Mesothelial cell of epicardium (in vitro differentiated cells): ENCODE results near the gene PAM. TPM values are rescaled to one million over a fixed set of nuclear protein-coding genes. Genes with fewer than 3 reads are reported as not detected.

ENCODE experiments used
- DNase-seq, 2 experiments: peaks; one replicate each; pipeline ENCODE4 v3.0.0; 2021; ENCODE audit warnings: low spot score in 2 of 2; ENCODE audit not compliant: unreplicated experiment in 2 of 2
- H3K27ac Mint-ChIP-seq: 2 replicates; pipeline ENCODE4 v1.8.0; 2021; ENCODE audit warnings: mixed read lengths
- H3K27me3 Mint-ChIP-seq: 2 replicates; pipeline ENCODE4 v1.8.0; 2021; ENCODE audit warnings: low read depth, mixed read lengths
- H3K36me3 Mint-ChIP-seq: 2 replicates; pipeline ENCODE4 v1.8.0; 2021; ENCODE audit warnings: mixed read lengths
- H3K4me1 Mint-ChIP-seq: 2 replicates; pipeline ENCODE4 v1.8.0; 2021; ENCODE audit warnings: mixed read lengths
- H3K4me3 Mint-ChIP-seq: 2 replicates; pipeline ENCODE4 v1.8.0; 2021; ENCODE audit warnings: mild to moderate bottlenecking, moderate library complexity, mixed read lengths
- H3K9me3 Mint-ChIP-seq: 2 replicates; pipeline ENCODE4 v1.8.0; 2021; ENCODE audit warnings: mixed read lengths
- total RNA-seq: library from RNA; stranded (reverse); gene quantifications from 3 replicates; pipeline ENCODE4 v1.2.1, GENCODE V29; 2021
- TF ChIP-seq, protein P1 (sequence below): fragments of 200-600 bp; sonication (generic); IDR thresholded peaks from one replicate; pipeline ENCODE4 v1.5.0; 2021; ENCODE audit warnings: antibody characterized with exemption; ENCODE audit not compliant: unreplicated experiment

The PAM gene
- total RNA-seq, 1 donor from 2014 or later, result 94.3 TPM

DNA sequence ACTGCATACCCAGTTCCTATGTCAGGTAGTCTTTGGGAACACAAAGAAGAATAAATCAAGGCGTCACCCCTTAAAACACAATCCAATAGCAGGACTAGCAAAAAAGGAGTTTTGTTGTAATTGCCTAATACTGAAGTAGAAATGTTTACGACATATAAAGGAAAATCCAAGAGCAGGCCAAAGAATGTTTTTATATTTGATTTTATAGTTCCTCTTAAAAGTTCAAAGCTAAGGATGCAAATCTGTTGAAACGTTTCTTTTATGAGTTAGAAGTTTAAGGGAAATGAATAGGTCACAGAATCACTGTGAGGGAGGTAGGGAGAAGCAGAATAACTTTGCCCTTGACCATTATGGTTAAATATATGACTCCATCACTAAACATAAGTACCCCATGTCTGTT is 136.1 kb downstream of the PAM start:
- DNase-seq, result no peak
- Mint-ChIP-seq H3K4me3 (no peak overlapping the region), H3K9me3 (no peaks in the 10 kb centered on the region), H3K36me3 (no peaks in the 10 kb centered on the region), H3K4me1 (peaks cover 2% of the 10 kb centered on the region), H3K27me3 (no peaks in the 10 kb centered on the region), H3K27ac (peak overlapping the region; percentile 26)
- TF ChIP-seq, protein P1, sequence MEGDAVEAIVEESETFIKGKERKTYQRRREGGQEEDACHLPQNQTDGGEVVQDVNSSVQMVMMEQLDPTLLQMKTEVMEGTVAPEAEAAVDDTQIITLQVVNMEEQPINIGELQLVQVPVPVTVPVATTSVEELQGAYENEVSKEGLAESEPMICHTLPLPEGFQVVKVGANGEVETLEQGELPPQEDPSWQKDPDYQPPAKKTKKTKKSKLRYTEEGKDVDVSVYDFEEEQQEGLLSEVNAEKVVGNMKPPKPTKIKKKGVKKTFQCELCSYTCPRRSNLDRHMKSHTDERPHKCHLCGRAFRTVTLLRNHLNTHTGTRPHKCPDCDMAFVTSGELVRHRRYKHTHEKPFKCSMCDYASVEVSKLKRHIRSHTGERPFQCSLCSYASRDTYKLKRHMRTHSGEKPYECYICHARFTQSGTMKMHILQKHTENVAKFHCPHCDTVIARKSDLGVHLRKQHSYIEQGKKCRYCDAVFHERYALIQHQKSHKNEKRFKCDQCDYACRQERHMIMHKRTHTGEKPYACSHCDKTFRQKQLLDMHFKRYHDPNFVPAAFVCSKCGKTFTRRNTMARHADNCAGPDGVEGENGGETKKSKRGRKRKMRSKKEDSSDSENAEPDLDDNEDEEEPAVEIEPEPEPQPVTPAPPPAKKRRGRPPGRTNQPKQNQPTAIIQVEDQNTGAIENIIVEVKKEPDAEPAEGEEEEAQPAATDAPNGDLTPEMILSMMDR, result no peak

DNA sequence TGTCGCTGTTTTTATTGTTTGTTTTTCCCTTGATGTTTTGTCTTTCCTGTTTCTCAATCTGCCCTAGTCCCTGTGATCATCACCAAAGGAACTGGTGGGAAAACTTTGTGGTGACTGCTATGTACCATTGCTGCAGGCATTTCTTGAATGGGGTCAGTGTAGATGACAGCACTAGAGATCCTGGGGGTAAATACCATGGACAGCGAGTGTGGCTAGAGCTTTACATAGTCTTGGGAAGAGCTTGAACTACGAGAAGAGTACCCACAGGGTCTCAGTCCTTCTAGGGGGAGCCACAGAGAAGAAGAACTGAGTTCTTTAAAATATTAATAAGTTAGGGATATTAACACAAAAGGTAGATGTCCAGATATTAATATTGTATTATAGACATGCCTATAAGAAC is 138.8 kb downstream of the PAM start:
- H3K27ac Mint-ChIP-seq, result no peak overlapping the region
- H3K9me3 Mint-ChIP-seq, result no peaks in the 10 kb centered on the region

DNA sequence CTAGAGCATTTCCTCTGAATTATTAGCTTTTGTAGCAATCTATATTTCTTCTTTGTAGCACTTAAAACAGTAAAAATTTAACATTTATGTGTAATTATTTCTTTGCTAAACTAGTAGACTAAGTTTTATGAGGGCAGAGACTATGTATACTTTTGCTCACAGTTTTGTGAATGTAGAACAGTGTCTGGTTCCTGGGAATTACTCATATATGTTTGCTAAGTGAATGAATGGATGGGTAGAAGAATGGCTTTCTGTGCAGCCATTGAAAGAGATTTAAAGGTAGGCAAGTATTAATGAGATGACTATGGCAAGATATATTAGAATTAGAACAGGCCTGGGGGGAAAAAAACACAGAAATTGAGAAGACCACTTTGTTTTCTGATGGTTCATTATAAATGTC is 140.1 kb downstream of the PAM start:
- H3K27me3 Mint-ChIP-seq, result no peaks in the 10 kb centered on the region
- TF ChIP-seq, protein P1, result no peak
- no peaks in the 10 kb centered on the region for H3K9me3 Mint-ChIP-seq
- no peak for DNase-seq
- no peak overlapping the region for H3K4me3 Mint-ChIP-seq
- H3K27ac Mint-ChIP-seq, result no peak overlapping the region
- no peaks in the 10 kb centered on the region for H3K36me3 Mint-ChIP-seq
- peaks cover 2% of the 10 kb centered on the region for H3K4me1 Mint-ChIP-seq

More for the DNA sequence above, 138.8 kb downstream of the PAM start:
- H3K4me1 Mint-ChIP-seq, result peaks cover 2% of the 10 kb centered on the region
- H3K36me3 Mint-ChIP-seq, result no peaks in the 10 kb centered on the region
- H3K4me3 Mint-ChIP-seq, result no peak overlapping the region
- TF ChIP-seq, protein P1, result no peak
- no peak for DNase-seq
- no peaks in the 10 kb centered on the region for H3K27me3 Mint-ChIP-seq

DNA sequence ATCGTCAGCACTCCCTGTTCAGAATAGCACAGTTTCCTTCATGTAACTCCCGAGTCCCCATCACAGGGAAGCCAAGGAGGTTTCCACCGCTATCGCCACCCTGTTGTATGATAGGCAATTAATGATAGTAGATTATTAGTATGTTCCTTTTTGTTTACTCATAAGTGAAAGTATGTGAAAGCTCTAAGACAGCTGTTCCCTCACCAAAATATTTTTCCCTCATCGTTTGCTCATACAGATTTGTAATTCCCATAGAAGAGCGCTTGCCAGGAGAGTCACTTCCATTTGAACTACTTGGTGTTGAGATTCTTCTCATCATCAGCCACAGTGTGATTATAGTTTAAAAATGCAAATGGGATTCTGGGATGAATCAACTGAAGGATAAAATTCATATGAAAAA is 140.9 kb downstream of the PAM start:
- TF ChIP-seq, protein P1, result no peak
- Mint-ChIP-seq H3K9me3 (no peaks in the 10 kb centered on the region), H3K4me1 (peaks cover 2% of the 10 kb centered on the region), H3K27ac (no peak overlapping the region), H3K27me3 (no peaks in the 10 kb centered on the region), H3K36me3 (no peaks in the 10 kb centered on the region), H3K4me3 (no peak overlapping the region)
- DNase-seq, result no peak

DNA sequence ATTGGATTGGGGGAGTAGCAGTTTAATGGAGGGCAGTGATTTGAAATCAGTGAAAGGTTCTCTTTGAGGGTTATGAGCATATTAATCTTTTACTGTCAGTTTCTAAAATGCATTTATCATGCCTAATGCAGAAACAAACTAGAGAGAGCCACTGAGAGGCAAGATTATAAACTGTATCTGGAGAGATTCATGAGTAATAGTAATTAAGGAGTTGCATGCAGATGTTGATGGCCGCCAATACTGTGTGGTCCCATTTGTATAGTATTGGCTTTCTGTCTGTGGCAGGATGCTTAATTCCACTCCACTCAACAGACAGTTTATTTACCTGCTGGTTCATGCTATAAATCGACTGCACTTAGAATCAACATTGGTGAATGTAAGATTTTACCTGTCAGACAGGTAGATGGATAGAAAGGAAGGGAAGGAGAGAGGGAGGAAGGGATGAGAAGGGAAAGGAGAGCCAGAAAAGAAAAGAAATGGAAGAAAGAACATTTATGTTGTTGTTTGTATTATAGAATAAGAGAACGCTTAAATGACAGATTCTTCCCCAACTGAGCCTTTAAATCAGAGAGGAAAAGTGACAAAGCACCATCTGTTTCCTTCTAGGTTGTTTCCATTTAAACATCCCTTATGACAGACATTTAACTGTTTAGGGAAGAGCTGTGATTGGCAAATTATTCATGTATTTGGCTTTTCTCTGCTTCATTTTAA is 146.5 kb downstream of the PAM start:
- Mint-ChIP-seq H3K27ac (no peak overlapping the region), H3K4me1 (no peaks in the 10 kb centered on the region), H3K9me3 (no peaks in the 10 kb centered on the region)

More for the DNA sequence above, 146.5 kb downstream of the PAM start:
- TF ChIP-seq, protein P1, result no peak
- Mint-ChIP-seq H3K4me3 (no peak overlapping the region), H3K36me3 (no peaks in the 10 kb centered on the region), H3K27me3 (no peaks in the 10 kb centered on the region)
- no peak for DNase-seq
